Measurements from ENCODE around the gene GET3. TPM values are rescaled to one million over a fixed set of nuclear protein-coding genes. Genes with fewer than 3 reads are reported as not detected.

The GET3 gene
- polyA plus RNA-seq, 1 of the 3 experiments (the other 2 are of a cell fraction) = 264 TPM

DNA sequence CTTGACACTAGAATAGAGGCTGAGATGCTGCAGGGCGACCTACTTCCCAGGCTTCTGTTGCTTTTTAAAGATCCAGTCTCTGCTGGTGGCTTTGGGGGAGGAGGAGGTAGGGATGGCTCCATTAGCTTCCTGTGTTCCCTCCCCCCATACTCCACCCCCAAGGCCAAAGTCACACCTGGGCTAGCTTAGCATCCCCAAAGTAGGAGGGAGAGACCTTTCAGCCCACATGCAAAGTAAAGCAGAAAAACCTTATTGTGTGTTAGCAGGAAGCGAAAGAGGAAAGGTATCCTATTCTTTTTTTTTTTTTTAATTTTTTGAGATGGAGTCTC is 10.3 kb upstream of the GET3 start (continued):
- no peak for TF ChIP-seq GATA2 (CRISPR knock-in tag; IDR thresholded peaks at IDR 0.05)
- TF ChIP-seq, protein P1, sequence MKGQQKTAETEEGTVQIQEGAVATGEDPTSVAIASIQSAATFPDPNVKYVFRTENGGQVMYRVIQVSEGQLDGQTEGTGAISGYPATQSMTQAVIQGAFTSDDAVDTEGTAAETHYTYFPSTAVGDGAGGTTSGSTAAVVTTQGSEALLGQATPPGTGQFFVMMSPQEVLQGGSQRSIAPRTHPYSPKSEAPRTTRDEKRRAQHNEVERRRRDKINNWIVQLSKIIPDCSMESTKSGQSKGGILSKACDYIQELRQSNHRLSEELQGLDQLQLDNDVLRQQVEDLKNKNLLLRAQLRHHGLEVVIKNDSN (IDR thresholded peaks at IDR 0.05; ENCODE audit: borderline replicate concordance, low read depth) = no peak
- no peak for TF ChIP-seq MXI1 (IDR thresholded peaks at IDR 0.05; ENCODE audit: low read depth, low read length)

DNA sequence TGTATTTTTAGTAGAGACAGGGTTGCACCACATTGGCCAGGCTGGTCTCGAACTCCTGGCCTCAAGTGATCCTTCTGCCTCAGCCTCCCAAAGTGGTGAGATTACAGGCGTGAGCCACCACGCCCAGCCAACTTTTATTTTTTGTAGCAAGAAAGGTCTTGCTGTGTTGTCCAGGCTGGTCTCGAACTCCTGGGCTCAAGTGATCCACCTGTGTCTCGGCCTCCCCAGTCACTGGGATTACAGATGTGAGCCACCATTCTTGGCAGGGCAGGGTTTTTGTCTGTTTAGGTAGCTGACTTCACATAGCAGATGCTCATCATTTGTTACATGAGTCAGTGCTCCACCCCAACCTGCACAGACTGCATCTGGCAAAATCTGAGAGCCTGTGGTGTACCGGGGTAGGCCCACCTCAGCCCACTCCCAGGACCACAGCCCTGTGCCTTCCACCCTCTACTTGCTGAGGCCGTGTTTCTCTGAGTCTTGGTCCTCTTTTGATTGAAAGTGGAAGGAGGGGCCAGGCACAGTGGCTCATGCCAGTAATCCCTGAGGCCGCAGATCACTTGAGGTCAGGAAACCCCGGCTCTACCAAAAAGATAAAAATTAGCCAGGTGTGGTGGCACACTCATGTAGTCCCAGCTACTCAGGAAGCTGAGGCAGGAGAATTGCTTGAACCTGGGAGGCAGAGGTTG is 9.4 kb upstream of the GET3 start:
- POLR2A ChIA-PET = no interaction called here

More for the DNA sequence above, 9.4 kb upstream of the GET3 start:
- Histone ChIP-seq H3K4me3 (ENCODE audit: low read depth in 2 of 2, low read length in 1 of 2) (no peak overlapping the region), H3K9me3 (no peaks in the 10 kb centered on the region), H3K4me2 (no peak overlapping the region), H3K9ac (no peak overlapping the region), H3K4me1 (ENCODE audit: control insufficient read depth in 1 of 2, insufficient read depth in 2 of 2, low read depth in 1 of 2, low read length in 1 of 2) (peaks cover 7 to 10% of the 10 kb centered on the region in 2 experiments; a peak in 2 of 4 replicates), H3K27me3 (ENCODE audit: insufficient read depth) (no peaks in the 10 kb centered on the region), H3K79me2 (ENCODE audit: insufficient read depth) (peaks cover 50% of the 10 kb centered on the region), H3K9me2 (no peaks in the 10 kb centered on the region), H3K36me3 (replicated peaks in 1 of 2; ENCODE audit: control insufficient read depth in 1 of 2, insufficient read depth in 2 of 2, low read length in 1 of 2) (peaks cover 22 to 26% of the 10 kb centered on the region in 2 experiments), H3F3A (replicated peaks; ENCODE audit: insufficient read depth) (peaks cover 25% of the 10 kb centered on the region), H3K27ac (ENCODE audit: low read depth in 2 of 2, low read length in 1 of 2) (no peak overlapping the region), H4K20me1 (ENCODE audit: insufficient read depth) (peaks cover 28% of the 10 kb centered on the region), H2AFZ (ENCODE audit: low read depth) (no peak overlapping the region)
- TF ChIP-seq FOSL2 (IDR thresholded peaks at IDR 0.05; ENCODE audit: borderline replicate concordance, low read depth) (no peak), RXRA (IDR thresholded peaks at IDR 0.05; ENCODE audit: borderline replicate concordance, low read depth) (no peak), GATA2 (CRISPR knock-in tag; IDR thresholded peaks at IDR 0.05) (no peak), RAD21 (IDR thresholded peaks at IDR 0.05; ENCODE audit: low read length) (no peak), MEF2A (IDR thresholded peaks at IDR 0.05; ENCODE audit: borderline replicate concordance, low read depth) (no peak), SIN3A (IDR thresholded peaks at IDR 0.05; ENCODE audit: borderline replicate concordance, low read depth, low read length) (no peak), NRF1 (IDR thresholded peaks at IDR 0.05; ENCODE audit: low read depth, low read length) (no peak), ELF1 (IDR thresholded peaks at IDR 0.05) (no peak), EP300 (IDR thresholded peaks at IDR 0.05; ENCODE audit: borderline replicate concordance in 1 of 2, low read depth in 1 of 2, low read length in 1 of 2) (no peak)
- TF ChIP-seq, protein P2, sequence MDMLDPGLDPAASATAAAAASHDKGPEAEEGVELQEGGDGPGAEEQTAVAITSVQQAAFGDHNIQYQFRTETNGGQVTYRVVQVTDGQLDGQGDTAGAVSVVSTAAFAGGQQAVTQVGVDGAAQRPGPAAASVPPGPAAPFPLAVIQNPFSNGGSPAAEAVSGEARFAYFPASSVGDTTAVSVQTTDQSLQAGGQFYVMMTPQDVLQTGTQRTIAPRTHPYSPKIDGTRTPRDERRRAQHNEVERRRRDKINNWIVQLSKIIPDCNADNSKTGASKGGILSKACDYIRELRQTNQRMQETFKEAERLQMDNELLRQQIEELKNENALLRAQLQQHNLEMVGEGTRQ (IDR thresholded peaks at IDR 0.05; ENCODE audit: borderline replicate concordance, low read depth, low read length) = no peak
- TF ChIP-seq, protein P3, sequence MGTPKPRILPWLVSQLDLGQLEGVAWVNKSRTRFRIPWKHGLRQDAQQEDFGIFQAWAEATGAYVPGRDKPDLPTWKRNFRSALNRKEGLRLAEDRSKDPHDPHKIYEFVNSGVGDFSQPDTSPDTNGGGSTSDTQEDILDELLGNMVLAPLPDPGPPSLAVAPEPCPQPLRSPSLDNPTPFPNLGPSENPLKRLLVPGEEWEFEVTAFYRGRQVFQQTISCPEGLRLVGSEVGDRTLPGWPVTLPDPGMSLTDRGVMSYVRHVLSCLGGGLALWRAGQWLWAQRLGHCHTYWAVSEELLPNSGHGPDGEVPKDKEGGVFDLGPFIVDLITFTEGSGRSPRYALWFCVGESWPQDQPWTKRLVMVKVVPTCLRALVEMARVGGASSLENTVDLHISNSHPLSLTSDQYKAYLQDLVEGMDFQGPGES (IDR thresholded peaks at IDR 0.05; ENCODE audit: low read depth, low read length) = no peak
- TF ChIP-seq, protein P4, sequence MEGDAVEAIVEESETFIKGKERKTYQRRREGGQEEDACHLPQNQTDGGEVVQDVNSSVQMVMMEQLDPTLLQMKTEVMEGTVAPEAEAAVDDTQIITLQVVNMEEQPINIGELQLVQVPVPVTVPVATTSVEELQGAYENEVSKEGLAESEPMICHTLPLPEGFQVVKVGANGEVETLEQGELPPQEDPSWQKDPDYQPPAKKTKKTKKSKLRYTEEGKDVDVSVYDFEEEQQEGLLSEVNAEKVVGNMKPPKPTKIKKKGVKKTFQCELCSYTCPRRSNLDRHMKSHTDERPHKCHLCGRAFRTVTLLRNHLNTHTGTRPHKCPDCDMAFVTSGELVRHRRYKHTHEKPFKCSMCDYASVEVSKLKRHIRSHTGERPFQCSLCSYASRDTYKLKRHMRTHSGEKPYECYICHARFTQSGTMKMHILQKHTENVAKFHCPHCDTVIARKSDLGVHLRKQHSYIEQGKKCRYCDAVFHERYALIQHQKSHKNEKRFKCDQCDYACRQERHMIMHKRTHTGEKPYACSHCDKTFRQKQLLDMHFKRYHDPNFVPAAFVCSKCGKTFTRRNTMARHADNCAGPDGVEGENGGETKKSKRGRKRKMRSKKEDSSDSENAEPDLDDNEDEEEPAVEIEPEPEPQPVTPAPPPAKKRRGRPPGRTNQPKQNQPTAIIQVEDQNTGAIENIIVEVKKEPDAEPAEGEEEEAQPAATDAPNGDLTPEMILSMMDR (IDR thresholded peaks at IDR 0.05) = no peak
- no peak for DNase-seq
- WGBS (ENCODE audit: low lambda C conversion rate) = 93% methylated on average over 7 of the region's 9 CpGs
- CTCF ChIA-PET = interaction anchor here (1.9 kb wide), 1 partner anchor 29 kb away, joined by 6 read pairs; no protein-coding TSS in a partner anchor
